ENCODE data around the gene MRGPRG.

Gene MRGPRG

DNA sequence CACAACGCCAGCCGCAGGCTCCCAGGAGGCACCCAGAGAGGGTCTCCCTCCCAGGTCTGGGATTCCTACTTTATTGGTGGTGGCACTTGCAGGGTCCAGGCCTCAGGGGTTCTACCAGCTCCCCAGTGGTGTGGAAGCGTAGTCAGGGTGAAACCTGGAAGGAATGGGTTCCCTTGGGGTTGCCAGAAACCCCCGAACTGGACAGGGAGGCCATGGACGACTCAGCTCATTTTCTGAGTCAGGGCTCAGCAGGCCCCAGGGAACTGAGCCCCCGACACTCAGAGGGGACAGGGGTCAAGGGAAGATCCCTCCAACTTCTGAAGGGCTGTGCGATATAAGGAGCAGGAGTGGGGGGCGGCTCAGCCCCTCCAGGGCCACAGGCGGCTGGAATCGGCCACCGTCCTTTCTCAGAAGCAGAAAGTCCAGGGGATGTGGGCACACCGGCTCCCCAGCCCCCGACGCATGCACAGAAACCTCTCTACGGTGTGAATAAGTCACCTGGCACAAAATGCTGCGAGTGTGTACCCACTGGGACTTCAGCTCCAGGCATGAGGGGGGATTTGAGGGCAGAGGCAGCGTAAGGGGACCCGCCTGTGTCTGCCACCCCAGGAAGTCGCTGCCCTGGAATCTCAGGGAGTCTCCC, 25.1 kb downstream of the MRGPRG start:
- no peak for DNase-seq
- Histone ChIP-seq H3K9me3 (ENCODE audit: control insufficient read depth, low read length) (no peaks in the 10 kb centered on the region), H3K27ac (ENCODE audit: insufficient read depth, low read length, poor library complexity, severe bottlenecking) (no peak overlapping the region), H3K4me3 (ENCODE audit: insufficient read depth, low read depth, low read length, poor library complexity, severe bottlenecking) (no peak overlapping the region), H3K4me1 (ENCODE audit: control insufficient read depth, insufficient read depth, low read length, poor library complexity, severe bottlenecking) (no peaks in the 10 kb centered on the region), H3K36me3 (ENCODE audit: control insufficient read depth, insufficient read depth, low read length) (no peaks in the 10 kb centered on the region), H3K27me3 (replicated peaks; ENCODE audit: control insufficient read depth, insufficient read depth, low read length, poor library complexity, severe bottlenecking) (no peaks in the 10 kb centered on the region)

DNA sequence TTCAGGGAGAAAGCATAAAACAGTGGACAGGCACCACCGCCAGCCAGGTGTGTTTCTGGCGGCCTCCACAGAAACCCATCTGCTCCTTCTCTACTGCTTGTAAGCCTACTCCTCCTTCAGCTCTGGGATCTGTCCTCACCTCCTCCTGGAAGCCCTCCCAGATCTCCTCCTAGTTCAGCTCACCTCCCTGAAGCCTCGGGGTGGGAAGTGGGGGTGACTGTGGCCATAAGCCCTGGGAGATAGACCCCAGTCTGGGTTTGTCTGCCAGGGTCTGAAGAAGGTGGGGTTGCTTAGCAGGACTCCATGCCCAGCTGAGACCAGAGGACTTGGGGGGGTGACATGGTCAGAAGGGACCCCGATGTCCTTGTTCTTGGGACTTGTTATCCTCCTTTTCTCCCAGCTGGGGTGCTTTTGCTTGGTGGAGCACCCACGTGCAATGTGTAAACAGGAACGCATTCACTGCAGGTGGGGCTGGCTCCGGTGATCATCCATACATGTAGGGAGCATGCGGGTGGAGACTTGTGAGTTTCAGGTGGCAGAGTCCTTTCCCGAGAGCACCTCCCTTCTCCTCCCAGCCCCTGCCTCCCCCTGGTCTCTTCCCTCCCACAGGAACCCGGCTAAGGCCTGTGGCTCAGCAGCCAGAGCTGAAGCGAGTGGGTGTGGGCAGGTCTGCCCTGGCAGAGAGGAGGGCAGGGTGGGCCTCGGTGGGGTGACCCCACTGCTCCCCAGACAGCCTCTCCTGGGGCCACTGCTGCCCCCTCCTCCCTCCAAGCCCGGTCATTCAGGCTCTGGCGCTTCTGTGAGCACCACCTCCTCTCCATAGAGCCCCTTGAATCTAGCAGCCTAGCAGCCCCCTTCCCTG, 25.9 kb downstream of the MRGPRG start:
- H3K4me3 ChIP-seq (ENCODE audit: insufficient read depth, low read depth, low read length, poor library complexity, severe bottlenecking), result no peak overlapping the region
- H3K9me3 ChIP-seq (ENCODE audit: control insufficient read depth, low read length), result no peaks in the 10 kb centered on the region
- no peaks in the 10 kb centered on the region for H3K4me1 ChIP-seq (ENCODE audit: control insufficient read depth, insufficient read depth, low read length, poor library complexity, severe bottlenecking)
- no peaks in the 10 kb centered on the region for H3K27me3 ChIP-seq (replicated peaks; ENCODE audit: control insufficient read depth, insufficient read depth, low read length, poor library complexity, severe bottlenecking)
- H3K36me3 ChIP-seq (ENCODE audit: control insufficient read depth, insufficient read depth, low read length), result no peaks in the 10 kb centered on the region
- no peak for DNase-seq
- no peak overlapping the region for H3K27ac ChIP-seq (ENCODE audit: insufficient read depth, low read length, poor library complexity, severe bottlenecking)

DNA sequence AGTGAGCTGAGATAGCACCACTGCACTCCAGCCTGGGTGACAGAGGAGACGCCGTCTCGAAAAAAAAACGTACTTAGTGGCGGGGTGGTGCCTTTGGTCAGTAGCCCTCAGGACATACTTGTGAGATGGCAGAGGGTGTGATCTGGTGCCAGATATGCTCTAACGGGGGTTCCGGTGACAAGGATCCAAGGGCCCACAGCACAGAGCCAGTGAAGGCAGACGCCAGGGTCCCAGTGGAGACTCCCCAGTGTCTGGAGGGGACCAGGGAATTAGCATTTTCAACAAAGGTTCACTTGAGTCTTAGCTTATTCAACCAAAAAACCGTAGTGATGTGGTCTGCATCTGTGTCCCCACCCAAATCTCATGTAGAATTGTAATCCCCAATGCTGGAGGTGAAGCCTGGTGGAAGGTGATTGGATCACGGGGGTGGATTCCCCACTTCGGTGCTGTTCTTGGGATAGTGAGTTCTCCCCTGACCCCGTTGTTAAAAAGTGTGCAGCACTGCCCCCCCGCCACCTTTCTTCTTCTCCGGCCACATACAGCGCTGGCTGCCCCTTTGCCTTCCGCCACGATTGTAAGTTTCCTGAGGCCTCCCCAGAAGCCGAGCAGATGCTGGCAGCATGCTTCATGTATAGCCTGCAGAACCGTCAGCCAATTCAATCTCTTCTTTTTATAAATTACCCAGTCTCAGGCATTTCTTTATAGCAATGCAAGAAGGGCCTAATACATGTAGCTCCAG, 26.9 kb downstream of the MRGPRG start:
- Histone ChIP-seq H3K36me3 (ENCODE audit: control insufficient read depth, insufficient read depth, low read length) (no peaks in the 10 kb centered on the region), H3K4me3 (ENCODE audit: insufficient read depth, low read depth, low read length, poor library complexity, severe bottlenecking) (no peak overlapping the region), H3K27ac (ENCODE audit: insufficient read depth, low read length, poor library complexity, severe bottlenecking) (no peak overlapping the region), H3K4me1 (ENCODE audit: control insufficient read depth, insufficient read depth, low read length, poor library complexity, severe bottlenecking) (no peaks in the 10 kb centered on the region), H3K27me3 (replicated peaks; ENCODE audit: control insufficient read depth, insufficient read depth, low read length, poor library complexity, severe bottlenecking) (no peaks in the 10 kb centered on the region), H3K9me3 (ENCODE audit: control insufficient read depth, low read length) (no peaks in the 10 kb centered on the region)
- DNase-seq, result no peak

DNA sequence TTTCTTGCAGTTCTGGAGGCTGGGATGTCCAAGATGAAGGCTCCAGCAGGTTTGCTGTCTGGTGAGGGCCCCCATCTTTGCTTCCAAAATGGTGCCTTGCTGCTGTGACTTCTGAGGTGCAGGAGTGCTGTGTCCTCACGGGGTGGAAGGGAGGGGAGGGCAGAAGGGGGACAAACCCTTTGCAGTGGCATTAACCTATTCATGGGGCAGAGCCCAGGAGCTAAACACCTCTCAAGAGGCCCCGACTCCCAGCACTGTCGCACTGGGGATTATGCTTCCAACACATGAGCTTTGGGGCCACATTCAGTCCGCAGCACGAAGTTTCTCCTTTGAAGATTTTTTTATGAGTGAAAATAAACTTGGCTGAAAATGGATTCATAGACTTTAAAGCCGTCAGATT, 28.0 kb downstream of the MRGPRG start:
- Histone ChIP-seq H3K4me3 (ENCODE audit: insufficient read depth, low read depth, low read length, poor library complexity, severe bottlenecking) (no peak overlapping the region), H3K9me3 (ENCODE audit: control insufficient read depth, low read length) (no peaks in the 10 kb centered on the region), H3K27ac (ENCODE audit: insufficient read depth, low read length, poor library complexity, severe bottlenecking) (no peak overlapping the region), H3K27me3 (replicated peaks; ENCODE audit: control insufficient read depth, insufficient read depth, low read length, poor library complexity, severe bottlenecking) (no peaks in the 10 kb centered on the region), H3K4me1 (ENCODE audit: control insufficient read depth, insufficient read depth, low read length, poor library complexity, severe bottlenecking) (no peaks in the 10 kb centered on the region), H3K36me3 (ENCODE audit: control insufficient read depth, insufficient read depth, low read length) (no peaks in the 10 kb centered on the region)
- DNase-seq, result no peak

DNA sequence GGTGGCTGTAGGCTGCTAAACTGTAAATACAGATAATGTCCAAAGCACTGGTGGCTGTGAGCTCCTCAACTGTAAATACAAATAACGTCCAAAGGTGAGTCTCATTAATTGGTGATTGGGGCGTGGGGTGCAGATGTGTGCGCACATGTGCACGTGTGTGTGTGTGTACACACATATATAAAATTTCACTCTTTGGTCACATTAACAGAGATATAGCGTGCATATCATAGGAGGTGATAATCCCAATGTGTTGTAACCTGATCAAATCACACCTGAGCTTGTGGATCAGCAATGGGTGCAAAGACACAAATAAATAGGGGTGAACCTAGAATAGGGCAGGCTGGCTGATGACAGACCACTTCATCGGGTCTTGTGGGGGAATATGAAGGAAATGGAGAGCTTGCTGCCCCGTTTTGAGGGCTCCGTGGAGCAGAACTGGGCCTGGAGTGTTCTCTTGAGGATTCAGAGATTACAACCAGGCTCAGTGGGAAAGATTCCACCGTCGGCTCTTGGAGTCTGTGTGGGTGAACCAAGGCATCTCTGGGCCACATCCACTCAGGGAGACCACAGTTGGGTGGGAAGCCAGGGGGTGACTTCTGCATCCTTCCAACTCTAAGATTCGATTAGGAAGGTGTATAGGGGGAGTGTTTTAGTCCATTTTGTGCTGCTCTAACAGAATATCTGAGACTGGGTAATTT, 28.6 kb downstream of the MRGPRG start:
- no peaks in the 10 kb centered on the region for H3K9me3 ChIP-seq (ENCODE audit: control insufficient read depth, low read length)
- DNase-seq, result no peak
- no peaks in the 10 kb centered on the region for H3K36me3 ChIP-seq (ENCODE audit: control insufficient read depth, insufficient read depth, low read length)
- no peaks in the 10 kb centered on the region for H3K27me3 ChIP-seq (replicated peaks; ENCODE audit: control insufficient read depth, insufficient read depth, low read length, poor library complexity, severe bottlenecking)
- no peaks in the 10 kb centered on the region for H3K4me1 ChIP-seq (ENCODE audit: control insufficient read depth, insufficient read depth, low read length, poor library complexity, severe bottlenecking)
- H3K27ac ChIP-seq (ENCODE audit: insufficient read depth, low read length, poor library complexity, severe bottlenecking), result no peak overlapping the region
- H3K4me3 ChIP-seq (ENCODE audit: insufficient read depth, low read depth, low read length, poor library complexity, severe bottlenecking), result no peak overlapping the region

DNA sequence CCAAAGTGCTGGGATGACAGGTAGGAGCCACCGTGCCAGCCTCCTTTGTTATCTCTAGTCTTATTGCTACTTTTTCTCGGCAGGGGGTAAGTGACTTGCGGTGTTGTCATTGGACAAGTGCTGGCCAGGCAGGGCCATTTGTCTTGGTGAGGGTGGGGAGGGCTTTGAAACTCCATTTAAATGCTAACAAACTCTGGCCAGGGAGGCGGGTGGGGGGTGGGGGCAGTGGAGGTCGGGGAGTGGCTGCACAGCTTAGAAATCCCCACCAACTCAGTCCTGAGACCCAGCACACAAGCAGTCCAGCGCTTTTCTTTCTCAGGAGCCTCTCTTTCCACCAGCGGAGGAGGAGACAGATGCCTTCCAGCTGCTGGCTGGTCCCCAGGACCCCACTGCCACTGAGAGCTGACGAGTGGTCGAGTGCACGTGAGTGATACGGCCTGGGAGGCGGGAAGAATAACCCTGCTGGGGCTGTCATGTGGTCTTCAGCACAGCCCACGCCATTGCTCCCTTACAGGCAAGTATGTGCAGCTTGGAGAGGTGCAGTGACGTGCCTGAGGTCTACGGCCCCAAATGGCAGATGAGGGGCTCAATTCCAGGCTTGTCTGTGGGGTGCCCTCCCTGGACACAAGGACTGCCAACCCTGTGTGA, 29.3 kb downstream of the MRGPRG start:
- DNase-seq, result no peak
- Histone ChIP-seq H3K9me3 (ENCODE audit: control insufficient read depth, low read length) (no peaks in the 10 kb centered on the region), H3K27me3 (replicated peaks; ENCODE audit: control insufficient read depth, insufficient read depth, low read length, poor library complexity, severe bottlenecking) (no peaks in the 10 kb centered on the region), H3K36me3 (ENCODE audit: control insufficient read depth, insufficient read depth, low read length) (no peaks in the 10 kb centered on the region), H3K27ac (ENCODE audit: insufficient read depth, low read length, poor library complexity, severe bottlenecking) (no peak overlapping the region), H3K4me3 (ENCODE audit: insufficient read depth, low read depth, low read length, poor library complexity, severe bottlenecking) (no peak overlapping the region), H3K4me1 (ENCODE audit: control insufficient read depth, insufficient read depth, low read length, poor library complexity, severe bottlenecking) (no peaks in the 10 kb centered on the region)

DNA sequence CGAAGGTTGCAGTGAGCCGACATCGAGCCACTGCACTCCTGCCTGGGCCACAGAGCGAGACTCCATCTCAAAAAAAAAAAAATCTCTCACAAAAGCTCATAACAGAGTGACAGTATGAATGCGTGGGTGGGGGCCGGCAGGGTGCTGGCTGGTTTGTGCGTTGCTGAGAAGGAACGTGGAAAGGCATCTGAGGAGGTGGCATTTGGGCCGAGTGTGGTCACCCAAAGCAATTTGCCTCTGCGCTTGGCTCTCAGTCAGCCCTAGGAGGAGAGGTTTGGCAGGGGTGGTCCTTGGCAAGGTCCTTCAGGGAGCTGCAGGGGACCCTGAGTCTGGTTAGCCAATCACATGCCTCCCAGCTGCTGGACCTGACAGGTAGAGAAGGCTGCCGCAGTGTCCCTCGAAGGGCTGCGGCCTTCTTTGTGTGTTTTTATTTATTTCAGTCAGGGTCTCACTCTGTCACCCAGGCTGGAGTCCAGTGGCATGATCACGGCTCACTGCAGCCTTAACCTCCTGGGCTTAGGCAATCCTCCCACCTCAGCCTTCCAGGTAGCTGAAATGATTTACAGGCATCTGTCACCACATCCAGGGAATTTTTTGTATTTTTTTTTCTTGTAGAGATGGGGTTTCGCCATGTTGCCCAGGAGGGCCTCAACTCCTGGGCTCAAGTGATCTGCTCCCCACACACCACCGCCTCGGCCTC, 30.0 kb downstream of the MRGPRG start:
- H3K4me1 ChIP-seq (ENCODE audit: control insufficient read depth, insufficient read depth, low read length, poor library complexity, severe bottlenecking), result no peaks in the 10 kb centered on the region
- no peak overlapping the region for H3K4me3 ChIP-seq (ENCODE audit: insufficient read depth, low read depth, low read length, poor library complexity, severe bottlenecking)
- no peaks in the 10 kb centered on the region for H3K27me3 ChIP-seq (replicated peaks; ENCODE audit: control insufficient read depth, insufficient read depth, low read length, poor library complexity, severe bottlenecking)
- no peaks in the 10 kb centered on the region for H3K36me3 ChIP-seq (ENCODE audit: control insufficient read depth, insufficient read depth, low read length)
- DNase-seq, result no peak
- no peak overlapping the region for H3K27ac ChIP-seq (ENCODE audit: insufficient read depth, low read length, poor library complexity, severe bottlenecking)
- no peaks in the 10 kb centered on the region for H3K9me3 ChIP-seq (ENCODE audit: control insufficient read depth, low read length)

DNA sequence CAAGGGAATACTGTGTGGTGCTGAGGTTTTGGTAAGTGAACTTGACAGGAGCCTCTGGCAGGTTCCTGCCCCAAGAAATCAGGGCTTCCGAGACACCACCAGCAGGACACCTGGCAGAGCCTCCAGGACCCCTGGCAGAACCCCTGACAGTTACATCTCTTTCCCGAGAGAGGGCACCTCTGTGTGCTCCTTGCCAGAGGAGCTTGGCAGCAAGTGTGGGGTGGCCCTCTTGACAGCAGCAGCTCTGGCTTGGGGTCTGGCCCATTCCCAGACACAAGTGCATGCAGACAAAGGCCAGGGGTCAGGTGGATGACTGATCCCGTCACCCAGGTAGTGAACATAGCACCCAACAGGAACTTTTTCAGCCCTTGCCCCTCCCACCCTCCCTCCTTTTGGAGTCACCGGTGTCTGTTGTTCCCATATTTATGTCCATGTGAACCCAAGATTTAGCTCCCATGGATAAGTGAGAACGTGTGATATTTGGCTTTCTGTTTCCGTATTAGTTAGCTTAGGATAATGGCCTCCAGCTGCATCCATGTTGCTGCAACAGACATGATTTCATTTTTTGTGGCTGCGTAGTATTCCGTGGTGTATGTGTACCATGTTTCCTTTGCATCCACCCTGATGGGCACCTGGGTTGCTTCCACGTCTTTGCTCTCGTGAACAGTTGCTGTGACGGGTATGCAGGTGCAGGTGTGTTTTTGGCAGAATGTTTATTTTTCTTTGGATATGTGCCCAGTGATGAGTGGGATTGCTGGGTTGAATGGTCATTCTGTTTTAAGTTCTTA, 32.3 kb downstream of the MRGPRG start:
- no peak overlapping the region for H3K4me3 ChIP-seq (ENCODE audit: insufficient read depth, low read depth, low read length, poor library complexity, severe bottlenecking)
- no peaks in the 10 kb centered on the region for H3K27me3 ChIP-seq (replicated peaks; ENCODE audit: control insufficient read depth, insufficient read depth, low read length, poor library complexity, severe bottlenecking)
- H3K9me3 ChIP-seq (ENCODE audit: control insufficient read depth, low read length), result no peaks in the 10 kb centered on the region
- no peaks in the 10 kb centered on the region for H3K4me1 ChIP-seq (ENCODE audit: control insufficient read depth, insufficient read depth, low read length, poor library complexity, severe bottlenecking)
- no peak for DNase-seq
- no peaks in the 10 kb centered on the region for H3K36me3 ChIP-seq (ENCODE audit: control insufficient read depth, insufficient read depth, low read length)
- H3K27ac ChIP-seq (ENCODE audit: insufficient read depth, low read length, poor library complexity, severe bottlenecking), result no peak overlapping the region
